ENCODE data around the gene MAGIX.
"Not testable (repeated sequence)": the region's sequence is repeated elsewhere in the genome, so short reads cannot be mapped to it uniquely, and the experiment has no call there.

Gene MAGIX

DNA sequence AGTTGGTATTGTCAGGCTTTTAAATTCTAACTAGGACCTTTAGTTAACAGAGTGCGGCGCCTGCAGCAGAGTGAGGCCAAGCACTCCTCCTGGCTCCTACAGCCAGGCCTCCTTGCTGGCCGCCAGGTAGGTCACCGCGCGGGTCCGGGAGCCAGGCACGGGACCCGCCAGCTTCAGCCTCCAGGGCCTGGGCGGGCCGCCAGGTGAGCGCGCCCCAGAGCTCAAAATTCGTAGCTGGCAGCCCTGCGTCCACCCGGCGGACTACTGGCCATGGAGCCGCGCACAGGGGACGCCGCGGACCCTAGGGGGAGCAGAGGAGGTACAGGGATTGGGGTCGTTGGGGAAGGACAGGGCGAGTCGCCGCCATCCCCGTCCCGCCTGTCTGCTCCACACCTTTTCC lies at the start of gene MAGIX:
TSS of gene MAGIX (plus strand) at position 139 of the 400 bp plus-strand sequence. CDS start at position 271, 132 bp downstream.
- no peak for DNase-seq

DNA sequence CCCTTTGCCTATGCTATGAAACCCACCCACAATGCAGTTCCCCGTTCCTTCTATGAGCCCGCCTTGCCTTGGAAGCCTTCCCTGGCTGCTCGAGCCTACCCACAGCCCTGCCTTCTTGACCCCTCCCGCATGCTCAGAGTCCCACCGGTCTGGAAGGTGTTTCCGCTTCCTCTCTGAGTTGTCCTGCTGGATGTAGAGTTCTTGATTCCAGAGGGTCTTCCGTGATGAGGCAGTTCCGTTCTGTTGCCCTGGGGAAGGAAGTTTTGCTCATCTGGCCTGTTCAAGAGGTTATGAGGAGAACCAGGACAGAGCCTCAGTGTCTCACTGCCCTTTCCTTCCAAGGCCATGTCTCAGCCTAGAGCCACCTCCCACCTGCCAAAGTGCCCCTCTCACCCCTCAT lies 46.5 kb upstream of the MAGIX start:
- no peak for DNase-seq

DNA sequence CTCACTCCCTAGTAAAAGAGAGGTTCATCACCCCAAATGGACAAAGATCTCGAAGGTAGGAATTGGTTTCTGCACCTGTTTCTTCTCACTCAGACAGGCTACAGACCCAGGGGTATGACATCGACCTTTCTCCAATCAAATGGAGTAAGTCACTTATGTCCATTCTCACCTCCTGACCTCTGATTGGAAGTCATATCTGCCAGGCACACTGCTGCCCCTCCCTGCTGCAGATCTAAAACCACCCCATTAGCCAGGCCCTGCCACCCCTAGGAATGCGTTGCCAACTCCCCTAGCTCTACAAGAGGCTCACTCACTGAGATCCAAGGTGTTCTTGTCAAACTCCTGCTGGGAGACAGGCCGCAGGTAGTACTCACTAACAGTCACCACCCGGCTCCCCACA lies 45.8 kb upstream of the MAGIX start:
- DNase-seq, result no peak

DNA sequence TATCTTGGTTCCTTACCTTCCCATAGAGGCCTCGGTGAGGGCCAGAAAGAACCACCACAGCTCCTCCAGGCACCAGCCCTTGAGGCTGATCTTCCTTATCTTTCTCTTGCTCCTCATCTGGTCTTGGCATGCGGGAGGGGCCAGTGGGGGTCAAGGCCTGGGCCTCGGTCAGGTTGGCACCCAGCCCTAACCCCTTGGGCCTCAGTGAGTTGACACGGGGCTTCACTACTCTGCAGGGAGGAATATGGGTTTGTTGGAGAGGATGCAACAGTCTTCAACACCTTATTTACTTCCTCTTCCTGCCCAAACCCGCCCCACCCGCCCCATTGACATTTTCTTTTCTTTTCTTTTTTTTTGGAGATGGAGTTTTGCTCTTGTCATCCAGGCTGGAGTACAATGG lies 45.0 kb upstream of the MAGIX start:
- DNase-seq, result no peak

DNA sequence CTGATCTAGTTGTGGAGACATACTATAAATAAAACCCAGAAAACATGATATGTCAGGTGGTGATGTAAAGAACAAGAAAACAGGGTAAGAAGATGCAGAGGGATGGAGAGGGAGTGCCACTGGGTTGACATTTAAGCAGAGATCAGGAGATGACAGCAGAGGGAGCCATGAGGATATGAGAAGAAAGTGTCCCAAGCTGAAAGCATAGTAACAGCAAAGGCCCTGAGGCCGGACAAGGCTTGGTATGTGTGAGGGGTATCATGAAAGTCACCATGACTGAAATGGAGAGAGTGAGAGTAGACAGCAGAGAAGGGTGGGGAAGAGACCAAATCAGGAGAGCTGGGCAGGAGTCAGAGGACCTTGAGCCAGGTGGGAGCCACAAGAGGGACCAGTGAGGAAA lies 42.5 kb upstream of the MAGIX start:
- DNase-seq, result no peak

DNA sequence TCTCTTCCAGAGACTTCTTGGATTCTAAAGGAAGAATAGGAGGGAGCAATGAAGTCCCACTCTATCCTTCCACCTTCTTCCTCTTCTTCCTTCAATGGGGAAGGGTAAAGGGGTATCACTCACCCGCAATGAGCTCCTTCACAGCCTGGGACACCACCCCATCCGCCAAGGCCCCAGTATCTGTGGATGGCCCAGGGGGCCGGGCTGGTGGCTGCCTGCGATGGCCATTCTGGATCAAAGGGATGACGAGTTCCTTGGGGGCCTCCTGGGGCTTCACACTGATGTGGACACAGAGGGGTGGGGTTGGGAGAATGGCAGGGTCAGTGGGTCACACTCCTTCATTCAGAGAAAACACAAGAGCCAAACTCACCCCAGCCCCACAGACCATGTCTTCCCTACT lies 40.1 kb upstream of the MAGIX start:
- no peak for DNase-seq

DNA sequence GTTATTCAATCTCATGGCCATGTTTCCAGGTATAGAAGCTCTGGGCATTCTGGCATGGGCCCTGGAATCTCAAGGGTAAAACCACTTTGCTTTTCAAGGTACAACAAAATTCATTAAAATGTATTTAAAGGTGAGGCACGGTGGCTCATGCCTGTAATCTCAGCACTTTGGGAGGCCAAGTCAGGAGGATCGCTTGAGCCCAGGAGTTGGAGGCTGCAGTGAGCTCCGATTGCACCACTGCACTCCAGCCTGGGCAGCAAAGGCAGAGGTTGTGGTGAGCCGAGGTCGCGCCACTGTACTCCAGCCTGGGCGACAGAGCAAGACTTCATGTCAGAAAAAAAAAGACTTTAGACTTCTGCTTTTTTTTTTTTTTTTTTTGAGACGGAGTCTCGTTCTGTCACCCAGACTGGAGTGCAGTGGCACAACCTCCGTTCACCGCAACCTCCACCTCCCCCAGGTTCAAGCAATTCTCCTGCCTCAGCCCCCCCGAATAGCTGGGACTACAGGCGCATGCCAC lies 34.8 kb upstream of the MAGIX start:
- DNase-seq, result not testable (repeated sequence)

DNA sequence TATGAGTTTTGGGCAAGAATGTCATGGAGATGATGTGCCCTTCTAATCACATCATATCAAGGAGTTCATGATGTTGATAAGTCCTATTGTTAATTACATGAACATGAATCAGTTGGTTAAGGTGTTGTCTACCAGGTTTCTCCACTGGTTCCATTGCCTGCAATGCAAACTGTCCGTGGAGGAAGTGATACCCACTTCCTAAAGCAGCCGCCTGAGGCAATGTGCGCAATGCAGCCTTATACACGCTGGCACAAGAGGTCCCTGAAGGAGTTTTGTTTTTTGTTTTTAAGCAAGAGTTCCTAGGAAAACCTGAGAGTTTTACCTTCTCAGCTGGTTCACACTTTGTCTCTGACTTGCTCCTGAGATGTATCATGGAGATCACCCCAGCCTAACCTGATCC lies 33.1 kb upstream of the MAGIX start:
- DNase-seq, result no peak

DNA sequence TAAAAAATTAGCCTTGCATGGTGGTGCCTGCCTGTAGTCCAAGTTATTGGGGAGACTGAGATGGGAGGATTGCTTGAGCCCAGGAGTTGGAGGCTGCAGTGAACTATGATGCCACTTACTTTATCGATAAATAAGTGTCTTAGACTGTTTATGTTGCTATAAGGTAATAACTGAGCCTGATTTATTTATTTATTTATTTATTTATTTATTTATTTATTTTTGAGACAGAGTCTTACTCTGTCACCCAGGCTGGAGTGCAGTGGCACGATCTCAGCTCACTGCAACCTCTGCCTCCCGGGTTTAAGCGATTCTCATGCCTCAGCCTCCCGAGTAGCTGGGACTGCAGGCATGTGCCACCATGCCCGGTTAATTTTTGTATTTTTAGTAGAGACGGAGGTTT lies 30.3 kb upstream of the MAGIX start:
- not testable (repeated sequence) for DNase-seq

DNA sequence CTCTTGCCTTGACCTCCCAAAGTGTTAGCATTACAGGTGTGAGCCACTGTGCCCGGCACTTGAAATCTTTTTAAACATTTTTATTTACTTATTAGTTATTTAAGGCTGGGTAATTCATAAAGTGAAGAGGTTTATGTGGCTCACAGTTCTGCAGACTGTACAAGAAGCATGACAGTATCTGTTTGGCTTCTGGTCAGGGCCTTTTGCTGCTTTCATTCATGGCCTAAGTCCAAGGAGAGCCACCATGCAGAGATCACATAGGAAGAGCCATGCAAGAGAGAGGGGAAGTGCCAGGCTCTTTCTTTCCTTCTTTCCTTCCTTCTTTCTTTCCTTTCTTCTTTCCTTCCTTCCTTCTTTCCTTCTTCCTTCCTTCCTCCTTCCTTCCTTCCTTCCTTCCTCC lies 28.8 kb upstream of the MAGIX start:
- DNase-seq, result no peak

DNA sequence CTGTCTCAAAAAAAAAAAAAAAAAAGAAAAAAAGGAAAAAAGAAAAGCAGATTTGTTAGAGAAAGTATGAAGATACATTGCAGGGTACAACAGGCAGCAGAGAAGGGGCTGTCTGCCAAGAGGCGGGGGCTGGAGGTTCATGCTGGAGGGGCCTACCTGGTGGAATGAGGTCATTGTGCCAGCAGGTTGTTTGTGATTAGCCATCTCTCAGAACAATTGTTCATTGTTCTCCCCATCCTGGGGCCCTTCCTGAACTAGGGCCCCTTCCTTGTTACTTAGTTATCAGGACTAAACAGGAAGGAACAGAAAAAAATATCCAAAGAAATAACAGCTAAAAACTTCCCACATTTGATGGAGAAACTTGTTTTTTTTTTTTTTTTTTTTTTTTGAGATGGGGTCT lies 25.1 kb upstream of the MAGIX start:
- DNase-seq, result no peak

DNA sequence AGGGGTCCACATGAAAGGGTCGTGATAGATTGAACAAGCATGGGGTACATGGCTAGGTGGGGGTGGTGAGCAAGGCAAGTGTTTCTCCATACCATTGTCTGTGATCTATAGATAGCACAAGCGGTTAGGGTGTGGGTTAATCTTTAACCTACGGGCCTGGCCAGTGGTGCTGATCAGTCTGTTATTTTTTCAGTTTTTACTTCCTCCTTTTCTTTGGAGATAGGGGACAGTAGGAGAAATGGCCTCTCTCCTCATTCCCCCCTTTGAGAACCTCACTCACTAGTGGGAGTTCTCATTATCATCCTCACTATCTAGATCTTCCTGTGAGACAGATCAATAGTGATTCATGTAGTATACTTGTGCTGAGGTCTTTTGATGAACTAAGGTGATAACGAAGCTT lies 22.8 kb upstream of the MAGIX start:
- DNase-seq, result no peak

DNA sequence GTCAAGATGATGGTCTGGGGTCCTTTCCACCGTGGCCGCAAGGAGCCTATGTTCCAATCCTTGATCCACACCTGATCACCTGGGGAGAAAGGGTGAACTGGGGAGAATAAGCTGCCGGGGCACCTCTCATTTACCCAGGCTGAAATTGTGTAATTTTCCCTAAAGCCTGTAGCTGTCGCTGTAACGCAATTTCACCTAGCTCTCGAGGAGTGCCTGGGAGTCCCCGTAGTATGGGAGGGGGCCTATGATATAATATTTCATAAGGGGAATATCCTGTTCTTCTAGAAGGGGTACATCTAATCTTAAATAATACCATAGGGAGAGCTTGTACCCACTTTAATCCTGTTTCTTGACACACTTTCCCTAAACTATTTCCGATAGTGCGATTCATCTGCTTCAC lies 20.3 kb upstream of the MAGIX start:
- not testable (repeated sequence) for DNase-seq

DNA sequence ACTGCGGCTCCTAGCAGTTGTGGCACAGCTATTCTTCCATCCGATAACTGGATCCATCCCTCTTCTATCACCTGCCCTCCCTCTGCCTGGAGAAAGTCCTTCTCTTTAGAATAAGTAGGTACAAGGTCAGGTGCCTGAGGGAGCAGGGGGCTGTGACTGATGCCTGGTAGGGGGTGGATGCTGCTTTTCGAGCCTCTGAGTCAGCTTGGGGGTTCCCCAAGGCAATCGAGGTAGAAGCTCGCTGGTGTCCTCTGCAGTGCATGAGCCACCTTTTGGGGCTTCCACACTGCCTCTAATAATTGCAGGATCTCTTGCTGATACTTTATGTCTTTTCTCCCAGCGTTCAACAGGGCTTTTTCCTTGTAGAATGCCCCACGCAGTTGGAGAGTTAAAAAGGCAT lies 19.4 kb upstream of the MAGIX start:
- not testable (repeated sequence) for DNase-seq

DNA sequence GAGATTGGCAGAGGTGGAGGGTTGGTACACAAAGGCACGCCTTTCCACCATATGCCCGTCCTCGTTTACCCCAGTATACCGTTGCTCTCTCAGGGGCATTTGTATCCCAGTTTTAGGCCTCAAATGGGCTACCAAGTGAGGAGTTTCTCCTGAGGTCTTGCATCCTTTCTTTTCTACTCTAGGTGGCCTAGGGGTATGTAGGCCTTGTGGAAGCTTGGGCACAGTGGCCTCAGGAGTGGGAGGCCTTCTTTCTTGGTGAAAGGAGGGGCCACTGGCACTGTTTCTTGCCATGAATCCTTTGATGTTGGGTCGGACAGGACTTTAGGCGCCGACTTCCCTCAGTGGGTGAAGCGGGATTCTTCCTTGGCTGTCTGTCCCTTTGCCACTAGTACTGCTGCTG lies 15.3 kb upstream of the MAGIX start:
- no peak for DNase-seq

DNA sequence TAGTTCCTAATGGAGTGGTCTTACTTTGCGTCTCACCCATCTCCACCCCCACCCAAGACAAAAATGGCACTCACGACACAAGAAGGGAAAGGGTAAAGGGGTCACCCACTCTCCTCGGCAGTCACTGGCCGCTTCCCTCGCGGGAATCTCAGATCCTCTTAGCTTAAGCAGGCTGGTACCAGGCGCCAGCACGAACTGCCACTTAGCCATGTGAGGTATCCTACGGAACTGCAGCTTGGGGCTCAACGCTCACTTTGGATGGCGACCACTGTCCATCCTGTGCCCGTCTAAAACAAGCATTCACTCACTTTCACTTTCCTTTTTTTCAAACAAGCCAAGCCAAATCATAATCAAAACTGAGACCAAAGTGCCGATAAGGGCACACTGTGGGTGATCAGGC lies 14.6 kb upstream of the MAGIX start:
- DNase-seq, result no peak

DNA sequence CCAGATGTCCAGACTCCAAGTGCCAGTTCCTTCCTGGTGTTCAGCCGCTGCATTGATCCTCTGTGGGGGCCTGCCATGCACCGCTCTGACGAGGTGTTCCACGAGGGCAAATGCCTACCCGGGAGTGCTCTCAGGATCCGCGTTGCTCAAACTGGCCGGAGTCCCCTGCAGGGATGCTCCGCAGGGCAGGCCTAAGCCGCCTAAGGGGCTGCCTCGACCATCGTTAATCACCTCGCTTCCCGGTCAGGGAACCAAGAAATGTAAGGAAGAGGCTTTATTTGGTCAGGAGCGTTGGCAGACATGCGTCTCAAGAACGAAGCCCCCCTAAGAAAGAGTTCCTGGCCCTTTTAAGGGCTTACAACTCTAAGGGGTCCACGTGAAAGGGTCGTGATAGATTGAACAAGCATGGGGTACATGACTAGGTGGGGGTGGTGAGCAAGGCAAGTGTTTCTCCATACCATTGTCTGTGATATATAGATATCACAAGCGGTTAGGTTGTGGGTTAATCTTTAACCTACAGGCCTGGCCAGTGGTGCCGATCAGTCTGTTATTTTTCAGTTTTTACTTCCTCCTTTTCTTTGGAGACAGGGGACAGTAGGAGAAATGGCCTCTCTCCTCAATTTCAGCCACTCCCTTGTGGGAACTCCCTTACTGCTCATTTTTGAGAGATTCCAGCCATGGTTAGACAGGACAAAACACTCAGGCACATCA lies 14.0 kb upstream of the MAGIX start:
- DNase-seq, result not testable (repeated sequence)

DNA sequence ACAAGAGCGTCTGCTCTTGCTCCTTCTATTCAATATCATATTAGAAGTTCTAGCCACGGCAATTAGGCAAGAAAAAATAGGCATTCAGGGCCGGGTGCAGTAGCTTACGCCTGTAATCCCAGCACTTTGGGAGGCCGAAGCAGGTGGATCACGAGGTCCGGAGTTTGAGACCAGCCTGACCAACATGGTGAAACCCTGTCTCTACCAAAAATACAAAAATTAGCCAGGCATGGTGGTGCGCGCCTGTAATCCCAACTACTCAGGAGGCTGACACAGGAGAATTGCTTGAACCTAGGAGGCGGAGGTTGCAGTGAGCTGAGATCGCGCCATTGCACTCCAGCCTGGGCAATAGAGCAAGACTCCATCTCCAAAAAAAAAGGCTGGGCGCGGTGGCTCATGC lies 13.3 kb upstream of the MAGIX start:
- DNase-seq, result not testable (repeated sequence)

DNA sequence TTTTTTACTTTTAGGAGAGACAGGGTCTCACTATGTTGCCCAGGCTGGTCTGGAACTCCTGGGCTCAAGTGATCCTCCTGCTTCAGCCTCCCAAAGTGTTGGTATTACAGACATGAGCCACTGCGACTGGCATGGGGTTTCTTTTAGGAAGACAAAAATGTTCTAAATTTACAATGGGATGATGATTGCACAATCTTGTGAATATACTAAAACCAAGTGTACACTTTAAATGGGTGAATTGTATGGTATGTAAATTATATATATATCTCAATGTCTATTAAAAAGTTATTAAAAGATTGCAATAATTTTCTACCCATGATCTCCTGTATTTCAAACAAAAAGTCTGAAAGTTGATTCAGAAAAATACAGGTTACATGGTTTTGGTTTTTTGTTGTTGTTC lies 9.1 kb upstream of the MAGIX start:
- no peak for DNase-seq

DNA sequence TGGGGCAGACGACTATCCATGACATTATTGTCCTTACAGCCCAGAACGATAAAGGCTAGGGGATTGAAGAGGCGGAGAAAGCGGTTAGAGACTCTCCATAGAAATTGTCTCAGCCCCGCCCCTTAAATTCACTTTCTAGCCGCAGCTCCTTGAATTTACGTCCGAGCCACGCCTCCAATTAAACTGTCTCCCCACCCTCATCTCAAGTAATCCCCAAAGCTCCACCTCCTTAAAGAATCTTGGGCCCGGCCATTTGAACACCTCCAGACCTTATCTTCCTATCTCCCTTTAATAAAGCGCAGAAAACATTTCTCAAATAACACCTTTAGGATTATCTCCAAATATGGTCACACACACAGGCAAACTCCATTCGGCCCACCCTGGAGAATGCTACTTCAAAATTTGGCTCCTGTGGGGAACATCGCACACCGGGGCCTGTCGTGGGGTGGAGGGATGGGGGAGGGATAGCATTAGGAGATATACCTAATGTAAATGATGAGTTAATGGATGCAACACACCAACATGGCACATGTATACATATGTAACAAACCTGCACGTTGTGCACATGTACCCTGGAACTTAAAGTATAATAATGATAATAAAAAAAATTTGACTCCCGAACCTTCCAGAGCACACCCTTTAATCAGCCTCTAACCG lies 7.2 kb upstream of the MAGIX start:
- no peak for DNase-seq

DNA sequence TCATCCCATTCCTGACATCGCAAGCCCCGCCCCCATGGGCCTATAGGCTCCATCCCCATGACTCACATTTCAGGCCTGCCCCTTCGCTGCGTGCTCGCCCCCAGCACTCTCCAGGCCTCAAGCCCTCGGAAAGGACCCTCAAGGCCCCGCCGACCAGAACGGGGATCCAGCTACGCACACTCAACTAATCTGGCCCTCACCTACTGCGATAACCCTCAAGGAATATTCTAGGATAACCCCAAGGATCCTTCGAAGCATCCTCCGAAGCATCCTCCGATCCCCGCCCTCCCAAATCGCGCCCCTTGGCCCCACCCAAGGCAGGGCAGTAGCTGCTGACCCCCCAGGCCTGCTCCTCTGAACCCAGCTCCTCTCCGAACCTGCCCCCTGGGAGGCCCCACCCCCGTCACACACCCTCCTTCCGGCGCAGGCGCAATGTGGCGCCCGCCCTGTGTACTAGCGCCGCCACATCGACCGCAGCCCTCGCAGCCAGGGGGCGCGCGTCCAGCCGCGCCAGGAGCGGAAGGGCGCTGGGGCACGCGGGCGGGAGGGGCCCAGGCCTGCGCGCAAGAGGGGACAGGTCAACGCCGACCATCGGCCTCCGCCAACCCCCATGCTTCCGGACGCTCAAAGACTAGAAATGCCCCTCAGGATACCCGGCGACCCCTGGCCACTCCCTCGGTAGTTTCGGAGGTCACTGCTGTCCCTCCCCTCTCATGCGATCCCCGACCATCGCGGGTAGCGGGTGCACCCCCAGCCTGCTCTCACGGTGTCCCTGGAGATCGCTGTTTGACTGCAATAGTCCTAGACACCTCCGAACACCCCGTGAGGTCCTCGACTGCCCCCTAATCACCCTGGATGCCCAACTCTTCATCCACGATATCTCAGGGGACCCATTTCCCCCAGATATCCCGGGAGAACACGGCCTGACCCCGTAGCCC lies 6.4 kb upstream of the MAGIX start:
- DNase-seq, result peak; percentile 65

DNA sequence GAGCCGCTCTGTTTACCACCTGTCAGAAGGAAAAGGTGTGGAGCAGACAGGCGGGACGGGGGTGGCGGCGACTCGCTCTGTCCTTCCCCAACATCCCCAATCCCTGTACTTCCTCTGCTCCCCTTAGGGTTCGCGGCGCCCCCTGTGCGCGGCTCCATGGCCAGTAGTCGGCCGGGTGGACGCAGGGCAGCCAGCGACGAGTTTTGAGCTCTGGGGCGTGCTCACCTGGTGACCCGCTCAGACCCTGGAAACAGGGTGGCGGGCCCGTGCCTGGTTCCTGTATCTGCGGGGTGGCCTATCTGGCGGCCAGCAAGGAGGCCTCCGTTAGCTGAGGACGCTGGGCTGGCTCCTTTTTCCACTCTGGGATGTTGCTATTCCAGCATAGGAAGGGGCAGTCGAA lies 5.4 kb upstream of the MAGIX start:
- no peak for DNase-seq

DNA sequence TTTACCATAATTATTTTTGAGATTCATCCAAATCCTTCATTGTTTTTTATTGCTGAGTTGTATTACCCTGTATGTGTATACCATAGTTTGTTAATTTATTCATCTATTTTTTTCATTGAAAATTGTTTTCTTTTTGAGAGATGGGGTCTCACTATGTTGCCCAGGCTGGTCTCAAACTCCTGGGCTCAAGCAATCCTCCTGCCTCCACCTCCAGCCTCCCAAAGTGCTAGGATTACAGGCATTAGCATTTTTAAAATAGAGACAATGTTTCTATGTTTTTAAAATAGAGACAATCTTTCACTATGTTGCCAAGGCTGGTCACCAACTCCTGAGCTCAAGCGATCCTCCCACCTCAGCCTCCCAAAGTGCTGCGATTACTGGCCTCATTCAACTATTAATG lies 1.6 kb upstream of the MAGIX start:
- DNase-seq, result no peak

DNA sequence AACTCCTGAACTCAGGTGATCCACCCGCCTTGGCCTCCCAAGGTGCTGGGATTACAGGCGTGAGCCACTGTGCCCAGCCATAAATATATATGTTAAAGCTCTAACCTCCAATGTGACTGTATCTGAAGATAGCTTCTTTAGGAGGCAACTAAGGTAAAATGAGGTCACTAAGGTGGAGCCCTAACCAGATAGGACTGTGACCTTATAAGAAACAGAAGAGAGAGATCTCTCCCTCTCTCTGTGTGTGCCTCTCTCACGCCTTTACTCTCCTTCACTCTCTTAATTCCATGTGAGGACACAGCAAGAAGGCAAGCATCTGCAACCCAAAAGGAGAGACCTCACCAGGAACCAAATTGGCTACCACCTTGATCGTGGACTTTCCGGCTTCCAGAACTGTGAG lies 926 bp upstream of the MAGIX start:
- no peak for DNase-seq
